H1 (cell line): Measurements from ENCODE around the gene NCAPD3. TPM values are rescaled to one million over a fixed set of nuclear protein-coding genes. Genes with fewer than 3 reads are reported as not detected.

Experiments used
- CTCF ChIA-PET: fragments of 300-600 bp; sonication (Branson Sonifier 250); formaldehyde crosslinking; loops from one replicate; lab custom pipeline; 2021; ENCODE audit not compliant: partially characterized antibody; lab: Charles Lee
- POLR2A ChIA-PET: fragments of 300-600 bp; sonication (Branson Sonifier 250); formaldehyde crosslinking; loops from one replicate; lab custom pipeline; 2021; ENCODE audit warnings: inconsistent platforms; ENCODE audit not compliant: partially characterized antibody; lab: Charles Lee
- DNase-seq, 2 experiments: peaks; one replicate each; pipeline versions ENCODE4 v3.0.0 to v3.0.0-alpha.2; 2010 to 2022; ENCODE audit warnings: low spot score in 2 of 2, low read depth in 1 of 2, mixed read lengths in 1 of 2
- FAIRE-seq: peaks from 2 replicates; lab custom pipeline; 2011; peaks lifted over from hg19 to GRCh38; lab: Jason Lieb, UNC
- H2AFZ ChIP-seq: 2 replicates; pipeline ENCODE4 v1.8.1; 2012; ENCODE audit warnings: low read length, inconsistent platforms
- H2AK5ac ChIP-seq: 2 replicates; pipeline ENCODE4 v1.6.1; 2013; ENCODE audit warnings: low read depth, low read length
- H2BK120ac ChIP-seq: replicated peaks from 2 replicates; pipeline ENCODE3; 2013; ENCODE audit warnings: low read depth, low read length, inconsistent platforms
- H2BK12ac ChIP-seq: 2 replicates; pipeline ENCODE4 v1.6.1; 2013; ENCODE audit warnings: low read depth, low read length
- H2BK15ac ChIP-seq: 2 replicates; pipeline ENCODE4 v1.6.1; 2013; ENCODE audit warnings: low read length
- H2BK20ac ChIP-seq: 2 replicates; pipeline ENCODE4 v1.6.1; 2013; ENCODE audit warnings: low read length
- H2BK5ac ChIP-seq: 2 replicates; pipeline ENCODE4 v1.6.1; 2013; ENCODE audit warnings: low read depth, low read length
- H3K14ac ChIP-seq: 2 replicates; pipeline ENCODE4 v1.6.1; 2013; ENCODE audit warnings: inconsistent platforms; ENCODE audit not compliant: insufficient read length
- H3K18ac ChIP-seq: 2 replicates; pipeline ENCODE4 v1.6.1; 2013; ENCODE audit warnings: low read length; ENCODE audit errors: extremely low read depth
- H3K23ac ChIP-seq: 2 replicates; pipeline ENCODE4 v1.6.1; 2013; ENCODE audit warnings: inconsistent platforms; ENCODE audit not compliant: insufficient read length
- H3K23me2 ChIP-seq: 2 replicates; pipeline ENCODE4 v1.6.1; 2013; ENCODE audit warnings: low read depth, low read length
- H3K27ac ChIP-seq: 2 replicates; pipeline ENCODE4 v1.6.1; 2011; ENCODE audit warnings: low read depth, low read length, inconsistent platforms
- H3K27me3 ChIP-seq, 4 experiments: replicated peaks in 1 of 4; 1 replicate in 1 of 4; 2 replicates in 3 of 4; pipeline versions ENCODE4 v1.6.1 to v1.8.1; 2011 to 2013; ENCODE audit warnings: low read length in 3 of 4, mild to moderate bottlenecking in 3 of 4, inconsistent platforms in 2 of 4, mixed read lengths in 2 of 4, moderate library complexity in 1 of 4; ENCODE audit not compliant: control insufficient read depth in 3 of 4, insufficient read depth in 3 of 4; ENCODE audit errors: extremely low read depth in 1 of 4
- H3K36me3 ChIP-seq, 4 experiments: 2 replicates each; pipeline versions ENCODE4 v1.6.1 to v1.8.1; 2011 to 2013; ENCODE audit warnings: mild to moderate bottlenecking in 4 of 4, low read length in 3 of 4, moderate library complexity in 2 of 4, control low read depth in 1 of 4, inconsistent platforms in 1 of 4; ENCODE audit not compliant: insufficient read depth in 4 of 4, control insufficient read depth in 2 of 4
- H3K4ac ChIP-seq: replicated peaks from 2 replicates; pipeline ENCODE3; 2013; ENCODE audit warnings: low read length, low read depth, mixed read lengths, inconsistent platforms; ENCODE audit not compliant: insufficient read length
- H3K4me1 ChIP-seq, 4 experiments: replicated peaks in 1 of 4; 1 replicate in 1 of 4; 2 replicates in 3 of 4; pipeline versions ENCODE4 v1.6.1 to v1.8.1; 2011 to 2013; ENCODE audit warnings: low read length in 3 of 4, inconsistent platforms in 2 of 4, mixed read lengths in 1 of 4; ENCODE audit not compliant: insufficient read depth in 4 of 4, control insufficient read depth in 3 of 4
- H3K4me2 ChIP-seq, 2 experiments: 2 replicates each; pipeline versions ENCODE4 v1.6.1 to v1.8.1; 2011 to 2013; ENCODE audit warnings: low read depth in 2 of 2, low read length in 2 of 2, control low read depth in 1 of 2, inconsistent platforms in 1 of 2, mild to moderate bottlenecking in 1 of 2; ENCODE audit not compliant: insufficient read depth in 1 of 2
- H3K4me3 ChIP-seq, 4 experiments: fragments of 200-600, 300-600 bp in 1 of 4; sonication (generic), shearing (Covaris generic), sonication (Bioruptor Twin) in 1 of 4; 2 replicates each; pipeline versions ENCODE4 v1.5.1 to v1.8.1; 2011 to 2016; ENCODE audit warnings: low read length in 4 of 4, low read depth in 3 of 4, control low read depth in 2 of 4, inconsistent platforms in 2 of 4, mild to moderate bottlenecking in 2 of 4, mixed read lengths in 1 of 4, moderate library complexity in 1 of 4; ENCODE audit not compliant: insufficient read depth in 2 of 4; ENCODE audit errors: extremely low read depth in 1 of 4
- H3K56ac ChIP-seq: replicated peaks from 2 replicates; pipeline ENCODE3; 2013; ENCODE audit warnings: low read depth, mild to moderate bottlenecking, mixed read lengths, low read length, inconsistent platforms; ENCODE audit not compliant: insufficient read length
- H3K79me1 ChIP-seq: 2 replicates; pipeline ENCODE4 v1.6.1; 2013; ENCODE audit warnings: low read depth, low read length, control low read depth
- H3K79me2 ChIP-seq, 2 experiments: 2 replicates each; pipeline versions ENCODE4 v1.6.1 to v1.8.1; 2012 to 2013; ENCODE audit warnings: low read length in 2 of 2, mild to moderate bottlenecking in 2 of 2, inconsistent platforms in 1 of 2; ENCODE audit not compliant: insufficient read depth in 2 of 2, control insufficient read depth in 1 of 2
- H3K9ac ChIP-seq, 4 experiments: replicated peaks in 1 of 4; 1 replicate in 1 of 4; 2 replicates in 3 of 4; pipeline versions ENCODE4 v1.6.1 to v1.8.1; 2011 to 2013; ENCODE audit warnings: low read depth in 3 of 4, low read length in 3 of 4, control low read depth in 2 of 4, mild to moderate bottlenecking in 2 of 4, moderate library complexity in 2 of 4, inconsistent platforms in 1 of 4; ENCODE audit errors: extremely low read depth in 1 of 4
- H3K9me3 ChIP-seq, 2 experiments: 2 replicates each; pipeline versions ENCODE4 v1.6.1 to v1.8.1; 2012 to 2013; ENCODE audit warnings: mild to moderate bottlenecking in 2 of 2, moderate library complexity in 2 of 2, control low read depth in 1 of 2, inconsistent platforms in 1 of 2, low read depth in 1 of 2, low read length in 1 of 2, mixed read lengths in 1 of 2; ENCODE audit not compliant: insufficient read depth in 2 of 2
- H4K20me1 ChIP-seq, 2 experiments: replicated peaks in 1 of 2; 2 replicates each; pipeline versions ENCODE3 to v1.8.1; 2011 to 2013; ENCODE audit warnings: inconsistent platforms in 2 of 2, low read length in 2 of 2, mild to moderate bottlenecking in 1 of 2; ENCODE audit not compliant: insufficient read depth in 2 of 2, control insufficient read depth in 1 of 2
- H4K5ac ChIP-seq: 2 replicates; pipeline ENCODE4 v1.6.1; 2013; ENCODE audit warnings: low read length, low read depth, mixed read lengths, inconsistent platforms; ENCODE audit not compliant: insufficient read length
- H4K8ac ChIP-seq: 2 replicates; pipeline ENCODE4 v1.8.0; 2013; ENCODE audit warnings: mild to moderate bottlenecking, moderate library complexity, low read length, inconsistent platforms; ENCODE audit not compliant: insufficient read depth; ENCODE audit errors: extremely low read depth
- H4K91ac ChIP-seq: replicated peaks from 2 replicates; pipeline ENCODE3; 2013; ENCODE audit warnings: low read length, mixed read lengths, inconsistent platforms; ENCODE audit not compliant: insufficient read length
- TEAD4 ChIP-seq: IDR thresholded peaks from 2 replicates; pipeline ENCODE4 v1.6.1; 2012; ENCODE audit warnings: low read depth, low read length, inconsistent platforms, mixed read lengths
- WGBS, 2 experiments: shearing (Covaris generic) in 1 of 2; methylation state at CpG; one replicate each; pipeline versions ENCODE4 v1.1.6 to v1.1.7; 2013 to 2015; ENCODE audit warnings: low lambda C conversion rate in 2 of 2, mixed read lengths in 2 of 2, inconsistent platforms in 1 of 2, low coverage in 1 of 2, missing lambda C conversion rate in 1 of 2; ENCODE audit not compliant: insufficient replicate concordance in 2 of 2, insufficient coverage in 1 of 2, insufficient read length in 1 of 2; ENCODE audit errors: extremely low coverage in 1 of 2, missing lambda C conversion rate in 1 of 2; 5-methylcytosine and 5-hydroxymethylcytosine counted together
- polyA plus RNA-seq, 7 experiments: library from polyadenylated mRNA; depleted of rRNA in 3 of 7; stranded (reverse) in 5 of 7; unstranded in 2 of 7; fragments of >200 nt in 5 of 7; fragments of 200-250 nt in 2 of 7; gene quantifications; 1 replicate in 5 of 7; 2 replicates in 1 of 7; 4 replicates in 1 of 7; pipeline versions ENCODE4 v1.2.1 to v1.2.3, GENCODE V29; 2011 to 2013; ENCODE audit warnings: missing spikeins in 2 of 7, mixed read lengths in 2 of 7
- total RNA-seq: library from RNA; stranded (reverse); fragmentation: NEBNext Ultra II Directional; extraction: Animal tissue kit (Norgen Biotek cat#: 25700); gene quantifications from 2 replicates; pipeline ENCODE4 v1.2.1, GENCODE V29; 2021
- TF ChIP-seq, protein P1 (sequence below): IDR thresholded peaks from 2 replicates; pipeline ENCODE4 v1.6.1; 2011; ENCODE audit warnings: low read length, improper control_type of control experiment

Gene NCAPD3
- total and polyA plus RNA-seq, 2 of the 8 experiments (the other 6 are each of a cell fraction or from before 2014, with no cell fraction given), result 26.5 to 55.2 TPM

- no peak overlapping the region for H2BK20ac ChIP-seq
- 0 out of 2 replicates have a peak, but pooled peaks have one; percentile 14 for TF ChIP-seq TEAD4
- TF ChIP-seq, protein P1, sequence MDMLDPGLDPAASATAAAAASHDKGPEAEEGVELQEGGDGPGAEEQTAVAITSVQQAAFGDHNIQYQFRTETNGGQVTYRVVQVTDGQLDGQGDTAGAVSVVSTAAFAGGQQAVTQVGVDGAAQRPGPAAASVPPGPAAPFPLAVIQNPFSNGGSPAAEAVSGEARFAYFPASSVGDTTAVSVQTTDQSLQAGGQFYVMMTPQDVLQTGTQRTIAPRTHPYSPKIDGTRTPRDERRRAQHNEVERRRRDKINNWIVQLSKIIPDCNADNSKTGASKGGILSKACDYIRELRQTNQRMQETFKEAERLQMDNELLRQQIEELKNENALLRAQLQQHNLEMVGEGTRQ, result no peak
- H4K5ac ChIP-seq, result no peak overlapping the region
- no peak overlapping the region for H4K91ac ChIP-seq
- H3K14ac ChIP-seq, result no peak overlapping the region
- H3K9ac ChIP-seq, result no peak overlapping the region; a peak in 1 of 7 replicates
- peaks cover 10 to 29% (median 14%) of the 10 kb centered on the region in 4 experiments for H3K4me1 ChIP-seq
- no peak overlapping the region for H2BK15ac ChIP-seq
- H3K56ac ChIP-seq, result no peak overlapping the region
- no peak overlapping the region for H2AK5ac ChIP-seq
- no peak overlapping the region for H3K18ac ChIP-seq
- peaks cover 3% of the 10 kb centered on the region; the same call in 1 of the 2 replicates for H3K79me1 ChIP-seq
- 83% methylated on average over 3 of the region's 3 CpGs; no CpG with 5 or more reads in 1 of the 2 experiments for WGBS, 2 experiments
- peaks cover 0 to 14% (median 6%) of the 10 kb centered on the region in 4 experiments; a peak in 4 of 8 replicates for H3K36me3 ChIP-seq
- H4K20me1 ChIP-seq, result peaks cover 0 to under 1% of the 10 kb centered on the region in 2 experiments
- no peaks in the 10 kb centered on the region for H3K27me3 ChIP-seq
- CTCF ChIA-PET, result interaction anchor here (7.1 kb wide), 1 partner anchor 9 kb away, joined by 114 read pairs; the partner anchor contains the start of gene GLB1L3
- H3K4ac ChIP-seq, result no peak overlapping the region
- no peak overlapping the region for H2AFZ ChIP-seq
- no peak overlapping the region for H2BK12ac ChIP-seq
- no peak overlapping the region for H3K4me3 ChIP-seq
- POLR2A ChIA-PET, result interaction anchor here (1.2 to 9.2 kb wide), 4 partner anchors 9 to 13 kb away, joined by 4 to 76 read pairs (median 4); partner anchors contain the start of genes ACAD8, GLB1L3 and THYN1
- no peak overlapping the region for H2BK5ac ChIP-seq
- H3K4me2 ChIP-seq, result no peak overlapping the region
- no peak overlapping the region for H4K8ac ChIP-seq
- DNase-seq, result no peak
- FAIRE-seq, result no peak
- no peak overlapping the region for H3K23ac ChIP-seq
- peaks cover 0 to 62% of the 10 kb centered on the region in 2 experiments; a peak in 3 of 4 replicates for H3K79me2 ChIP-seq
- no peaks in the 10 kb centered on the region for H3K23me2 ChIP-seq
- no peak overlapping the region for H2BK120ac ChIP-seq
- H3K9me3 ChIP-seq, result no peaks in the 10 kb centered on the region
- no peak overlapping the region for H3K27ac ChIP-seq
Measured at GRCh38 chr11:134266841-134267251, 43.1 kb upstream of the NCAPD3 start.
